OCI-LY1 (cell line): ENCODE measurements around the gene C1QB.

Experiments
- H2AFZ ChIP-seq: fragments of 200-600 bp; sonication (generic), shearing (Covaris generic); 2 replicates; pipeline ENCODE4 v1.6.0; 2014; ENCODE audit warnings: antibody characterized with exemption, mild to moderate bottlenecking, low read length
- H3F3A ChIP-seq: fragments of 200-600 bp; sonication (generic), shearing (Covaris generic); 2 replicates; pipeline ENCODE4 v1.6.0; 2014; ENCODE audit warnings: mild to moderate bottlenecking, antibody characterized with exemption, low read length, moderate library complexity; ENCODE audit not compliant: insufficient read depth
- H3K27ac ChIP-seq: fragments of 200-600 bp; sonication (generic); 2 replicates; pipeline ENCODE4 v1.5.1; 2014; ENCODE audit warnings: low read length, mixed run types, mild to moderate bottlenecking, low read depth; ENCODE audit not compliant: poor library complexity, severe bottlenecking
- H3K27me3 ChIP-seq: fragments of 200-600 bp; sonication (generic); 2 replicates; pipeline ENCODE4 v1.6.0; 2014; ENCODE audit warnings: antibody characterized with exemption, mild to moderate bottlenecking, low read length, moderate library complexity; ENCODE audit not compliant: insufficient read depth
- H3K36me3 ChIP-seq: fragments of 200-600 bp; sonication (generic); 2 replicates; pipeline ENCODE4 v1.6.1; 2014; ENCODE audit warnings: mild to moderate bottlenecking, antibody characterized with exemption, low read length, moderate library complexity, mixed read lengths; ENCODE audit not compliant: insufficient read depth
- H3K4me1 ChIP-seq: fragments of 200-600 bp; sonication (generic); 2 replicates; pipeline ENCODE4 v1.5.1; 2014; ENCODE audit warnings: mild to moderate bottlenecking, low read length, moderate library complexity; ENCODE audit not compliant: insufficient read depth, severe bottlenecking
- H3K4me2 ChIP-seq: fragments of 200-600 bp; sonication (generic), shearing (Covaris generic); 2 replicates; pipeline ENCODE4 v1.6.1; 2014; ENCODE audit warnings: low read length
- H3K4me3 ChIP-seq: fragments of 200-600 bp; sonication (generic); 2 replicates; pipeline ENCODE4 v1.5.1; 2014; ENCODE audit warnings: low read length, low read depth, mild to moderate bottlenecking, mixed read lengths; ENCODE audit not compliant: poor library complexity, severe bottlenecking
- H3K79me2 ChIP-seq: fragments of 200-600 bp; shearing (Covaris generic); 2 replicates; pipeline ENCODE4 v1.6.1; 2016; ENCODE audit warnings: mixed run types, low read length, mixed read lengths; ENCODE audit not compliant: insufficient read depth
- H3K9ac ChIP-seq: fragments of 200-600 bp; sonication (generic), shearing (Covaris generic); 2 replicates; pipeline ENCODE4 v1.6.1; 2014; ENCODE audit warnings: mild to moderate bottlenecking, low read length, mixed read lengths
- H3K9me2 ChIP-seq: fragments of 200-600 bp; sonication (generic), shearing (Covaris generic); 2 replicates; pipeline ENCODE4 v1.6.1; 2014; ENCODE audit warnings: low read depth, mild to moderate bottlenecking, low read length, mixed read lengths
- H3K9me3 ChIP-seq: fragments of 200-600 bp; shearing (Covaris generic); 2 replicates; pipeline ENCODE4 v1.6.1; 2014; ENCODE audit warnings: low read length, mixed read lengths
- H4K20me1 ChIP-seq: fragments of 200-600 bp; sonication (generic), shearing (Covaris generic); 2 replicates; pipeline ENCODE4 v1.6.0; 2016; ENCODE audit warnings: mild to moderate bottlenecking, low read length; ENCODE audit not compliant: insufficient read depth
- EZH2 ChIP-seq: fragments of 200-600 bp; sonication (generic), shearing (Covaris generic); IDR thresholded peaks from 2 replicates; pipeline ENCODE4 v1.8.0; 2017; ENCODE audit warnings: borderline replicate concordance, mixed run types, mild to moderate bottlenecking, antibody characterized with exemption, low read length, moderate library complexity, mixed read lengths
- TF ChIP-seq, protein P1 (sequence below): fragments of 200-600 bp; sonication (generic), shearing (Covaris generic); IDR thresholded peaks from 2 replicates; pipeline ENCODE4 v1.5.1; 2017; ENCODE audit warnings: mild to moderate bottlenecking, antibody characterized with exemption, low read length, moderate library complexity, mixed read lengths

The C1QB gene

GRCh38 chr1:22638476-22639234 lies 14.4 kb upstream of the C1QB start:
- H3K79me2 ChIP-seq = no peaks in the 10 kb centered on the region
- no peaks in the 10 kb centered on the region for H3K36me3 ChIP-seq
- H2AFZ ChIP-seq = no peak overlapping the region
- TF ChIP-seq EZH2 = no peak
- TF ChIP-seq, protein P1, sequence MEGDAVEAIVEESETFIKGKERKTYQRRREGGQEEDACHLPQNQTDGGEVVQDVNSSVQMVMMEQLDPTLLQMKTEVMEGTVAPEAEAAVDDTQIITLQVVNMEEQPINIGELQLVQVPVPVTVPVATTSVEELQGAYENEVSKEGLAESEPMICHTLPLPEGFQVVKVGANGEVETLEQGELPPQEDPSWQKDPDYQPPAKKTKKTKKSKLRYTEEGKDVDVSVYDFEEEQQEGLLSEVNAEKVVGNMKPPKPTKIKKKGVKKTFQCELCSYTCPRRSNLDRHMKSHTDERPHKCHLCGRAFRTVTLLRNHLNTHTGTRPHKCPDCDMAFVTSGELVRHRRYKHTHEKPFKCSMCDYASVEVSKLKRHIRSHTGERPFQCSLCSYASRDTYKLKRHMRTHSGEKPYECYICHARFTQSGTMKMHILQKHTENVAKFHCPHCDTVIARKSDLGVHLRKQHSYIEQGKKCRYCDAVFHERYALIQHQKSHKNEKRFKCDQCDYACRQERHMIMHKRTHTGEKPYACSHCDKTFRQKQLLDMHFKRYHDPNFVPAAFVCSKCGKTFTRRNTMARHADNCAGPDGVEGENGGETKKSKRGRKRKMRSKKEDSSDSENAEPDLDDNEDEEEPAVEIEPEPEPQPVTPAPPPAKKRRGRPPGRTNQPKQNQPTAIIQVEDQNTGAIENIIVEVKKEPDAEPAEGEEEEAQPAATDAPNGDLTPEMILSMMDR = no peak
- H4K20me1 ChIP-seq = no peaks in the 10 kb centered on the region
- H3K27ac ChIP-seq = no peak overlapping the region
- no peaks in the 10 kb centered on the region for H3K27me3 ChIP-seq
- H3K9ac ChIP-seq = no peak overlapping the region
- H3K9me3 ChIP-seq = no peaks in the 10 kb centered on the region
- no peaks in the 10 kb centered on the region for H3F3A ChIP-seq
- no peaks in the 10 kb centered on the region for H3K9me2 ChIP-seq
- H3K4me2 ChIP-seq = no peak overlapping the region
- H3K4me3 ChIP-seq = no peak overlapping the region
- no peaks in the 10 kb centered on the region for H3K4me1 ChIP-seq

- Histone ChIP-seq H3K4me3 (no peak overlapping the region), H3K27me3 (no peaks in the 10 kb centered on the region), H3K9me2 (no peaks in the 10 kb centered on the region), H4K20me1 (no peaks in the 10 kb centered on the region), H3K9me3 (no peaks in the 10 kb centered on the region), H3K9ac (no peak overlapping the region), H3K4me1 (no peaks in the 10 kb centered on the region), H3K27ac (no peak overlapping the region), H3K79me2 (no peaks in the 10 kb centered on the region), H3F3A (no peaks in the 10 kb centered on the region), H2AFZ (no peak overlapping the region), H3K4me2 (no peak overlapping the region), H3K36me3 (no peaks in the 10 kb centered on the region)
- TF ChIP-seq EZH2 = no peak
- TF ChIP-seq, protein P1 = no peak
These were observed 13.8 kb upstream of the C1QB start for GRCh38 chr1:22639286-22639685.

DNA sequence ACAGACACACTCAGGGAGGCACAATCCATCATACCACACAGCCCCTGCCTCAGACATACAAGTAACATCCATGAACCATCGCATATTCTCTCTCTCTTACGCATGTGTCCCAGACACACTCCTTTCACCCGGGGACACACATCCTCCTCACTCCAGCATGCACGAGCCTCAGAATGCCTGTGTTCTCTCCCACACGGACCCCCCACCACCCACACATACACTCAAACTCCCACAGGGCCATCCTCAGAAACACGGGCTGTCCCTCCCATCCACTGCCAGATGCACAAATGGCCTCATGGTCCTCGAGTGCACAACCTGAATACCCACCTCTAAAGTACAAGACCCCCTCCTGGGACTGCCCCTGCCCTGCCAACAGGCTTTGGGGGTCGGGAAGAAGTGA lies 11.8 kb upstream of the C1QB start:
- no peaks in the 10 kb centered on the region for H3K9me2 ChIP-seq
- no peaks in the 10 kb centered on the region for H3F3A ChIP-seq
- H3K27me3 ChIP-seq = no peaks in the 10 kb centered on the region
- no peak overlapping the region for H3K27ac ChIP-seq
- no peak overlapping the region for H3K4me3 ChIP-seq
- H2AFZ ChIP-seq = no peak overlapping the region
- no peak overlapping the region for H3K9ac ChIP-seq
- no peaks in the 10 kb centered on the region for H3K4me1 ChIP-seq
- H4K20me1 ChIP-seq = no peaks in the 10 kb centered on the region
- H3K36me3 ChIP-seq = no peaks in the 10 kb centered on the region
- H3K4me2 ChIP-seq = no peak overlapping the region
- H3K9me3 ChIP-seq = no peaks in the 10 kb centered on the region
- no peaks in the 10 kb centered on the region for H3K79me2 ChIP-seq
- TF ChIP-seq, protein P1 = no peak
- no peak for TF ChIP-seq EZH2
